Measurements from ENCODE around the gene FKBP8.
A peak's percentile ranks its signal among the peaks of the same experiment; 100 is the strongest.

The FKBP8 gene

GRCh38 chr19:18507727-18508440, 35.5 kb downstream of the FKBP8 start:
- Histone ChIP-seq H3K23ac (ENCODE audit: low read depth, low read length, poor library complexity) (no peak overlapping the region), H3K4me2 (ENCODE audit: insufficient read depth, low read length, poor library complexity, severe bottlenecking) (no peak overlapping the region), H3K18ac (ENCODE audit: low read length) (no peak overlapping the region), H3K79me1 (ENCODE audit: low read depth, low read length) (peaks cover 15% of the 10 kb centered on the region), H2BK15ac (ENCODE audit: low read length) (no peak overlapping the region), H3K27me3 (ENCODE audit: control insufficient read depth in 3 of 3, insufficient read depth in 3 of 3, low read depth in 1 of 3, low read length in 3 of 3) (no peaks in the 10 kb centered on the region), H3K9ac (ENCODE audit: low read depth, low read length, poor library complexity) (no peak overlapping the region), H2AFZ (ENCODE audit: low read length) (no peak overlapping the region), H3K4ac (ENCODE audit: low read length) (no peak overlapping the region), H3K36me3 (replicated peaks in 1 of 2; ENCODE audit: control insufficient read depth in 2 of 2, insufficient read depth in 2 of 2, low read length in 2 of 2) (no peaks in the 10 kb centered on the region), H2AK5ac (ENCODE audit: low read depth, low read length) (no peak overlapping the region), H4K91ac (ENCODE audit: low read depth, low read length, poor library complexity) (no peak overlapping the region), H4K8ac (ENCODE audit: low read depth, low read length) (no peak overlapping the region), H2BK5ac (ENCODE audit: low read length) (no peak overlapping the region), H3K4me1 (ENCODE audit: control insufficient read depth in 2 of 2, insufficient read depth in 1 of 2, low read depth in 1 of 2, low read length in 2 of 2) (peaks cover 0 to 4% of the 10 kb centered on the region in 2 donors), H3K4me3 (ENCODE audit: low read length in 2 of 2) (no peak overlapping the region), H3K14ac (ENCODE audit: low read length) (no peak overlapping the region), H2BK120ac (ENCODE audit: low read depth, low read length) (no peak overlapping the region), H2BK12ac (ENCODE audit: low read length) (no peak overlapping the region), H3K9me3 (replicated peaks in 1 of 2; ENCODE audit: control insufficient read depth in 2 of 2, insufficient read depth in 1 of 2, low read depth in 1 of 2, low read length in 2 of 2) (no peaks in the 10 kb centered on the region), H3K27ac (replicated peaks; ENCODE audit: low read length) (no peak overlapping the region)
- no CpG with 5 or more reads among the region's 11 CpGs for WGBS, 2 donors (ENCODE audit: extremely low coverage in 2 of 2, insufficient read length in 2 of 2, insufficient replicate concordance in 1 of 2)
- no peak for DNase-seq (ENCODE audit: low spot score)

GRCh38 chr19:18507021-18507726, 36.2 kb downstream of the FKBP8 start:
- Histone ChIP-seq H3K9ac (ENCODE audit: low read depth, low read length, poor library complexity) (peak overlapping the region; percentile 54), H3K4me2 (ENCODE audit: insufficient read depth, low read length, poor library complexity, severe bottlenecking) (no peak overlapping the region), H3K4me3 (ENCODE audit: low read length in 2 of 2) (no peak overlapping the region), H3K4me1 (ENCODE audit: control insufficient read depth in 2 of 2, insufficient read depth in 1 of 2, low read depth in 1 of 2, low read length in 2 of 2) (peaks cover 0 to 4% of the 10 kb centered on the region in 2 donors), H3K9me3 (replicated peaks in 1 of 2; ENCODE audit: control insufficient read depth in 2 of 2, insufficient read depth in 1 of 2, low read depth in 1 of 2, low read length in 2 of 2) (no peaks in the 10 kb centered on the region), H3K18ac (ENCODE audit: low read length) (no peak overlapping the region), H3K79me1 (ENCODE audit: low read depth, low read length) (peaks cover 15% of the 10 kb centered on the region), H4K8ac (ENCODE audit: low read depth, low read length) (no peak overlapping the region), H3K36me3 (replicated peaks in 1 of 2; ENCODE audit: control insufficient read depth in 2 of 2, insufficient read depth in 2 of 2, low read length in 2 of 2) (no peaks in the 10 kb centered on the region), H2BK15ac (ENCODE audit: low read length) (no peak overlapping the region), H4K91ac (ENCODE audit: low read depth, low read length, poor library complexity) (no peak overlapping the region), H2AFZ (ENCODE audit: low read length) (no peak overlapping the region), H3K23ac (ENCODE audit: low read depth, low read length, poor library complexity) (peak overlapping the region; percentile 86), H2BK12ac (ENCODE audit: low read length) (no peak overlapping the region), H2BK120ac (ENCODE audit: low read depth, low read length) (no peak overlapping the region), H2AK5ac (ENCODE audit: low read depth, low read length) (no peak overlapping the region), H3K14ac (ENCODE audit: low read length) (no peak overlapping the region), H2BK5ac (ENCODE audit: low read length) (no peak overlapping the region), H3K4ac (ENCODE audit: low read length) (no peak overlapping the region), H3K27ac (replicated peaks; ENCODE audit: low read length) (no peak overlapping the region), H3K27me3 (ENCODE audit: control insufficient read depth in 3 of 3, insufficient read depth in 3 of 3, low read depth in 1 of 3, low read length in 3 of 3) (no peaks in the 10 kb centered on the region)
- DNase-seq (ENCODE audit: low spot score), result no peak
- WGBS, 2 donors (ENCODE audit: extremely low coverage in 2 of 2, insufficient read length in 2 of 2, insufficient replicate concordance in 1 of 2), result no CpG with 5 or more reads among the region's 9 CpGs

- no peak overlapping the region for H3K27ac ChIP-seq (replicated peaks; ENCODE audit: low read length)
- peak overlapping the region; percentile 15 for H3K9ac ChIP-seq (ENCODE audit: low read depth, low read length, poor library complexity)
- H2BK120ac ChIP-seq (ENCODE audit: low read depth, low read length), result no peak overlapping the region
- H3K36me3 ChIP-seq (replicated peaks in 1 of 2; ENCODE audit: control insufficient read depth in 2 of 2, insufficient read depth in 2 of 2, low read length in 2 of 2), result no peaks in the 10 kb centered on the region
- no peak overlapping the region for H2AFZ ChIP-seq (ENCODE audit: low read length)
- no CpG with 5 or more reads among the region's 19 CpGs for WGBS, 2 donors (ENCODE audit: extremely low coverage in 2 of 2, insufficient read length in 2 of 2, insufficient replicate concordance in 1 of 2)
- H3K79me1 ChIP-seq (ENCODE audit: low read depth, low read length), result peaks cover 19% of the 10 kb centered on the region
- H3K18ac ChIP-seq (ENCODE audit: low read length), result no peak overlapping the region
- H3K9me3 ChIP-seq (replicated peaks in 1 of 2; ENCODE audit: control insufficient read depth in 2 of 2, insufficient read depth in 1 of 2, low read depth in 1 of 2, low read length in 2 of 2), result no peaks in the 10 kb centered on the region
- peak overlapping the region; percentile 87 for H3K4ac ChIP-seq (ENCODE audit: low read length)
- H3K4me1 ChIP-seq (ENCODE audit: control insufficient read depth in 2 of 2, insufficient read depth in 1 of 2, low read depth in 1 of 2, low read length in 2 of 2), result peaks cover 0 to 4% of the 10 kb centered on the region in 2 donors
- no peak overlapping the region for H4K8ac ChIP-seq (ENCODE audit: low read depth, low read length)
- peak overlapping the region; percentile 86 for H3K23ac ChIP-seq (ENCODE audit: low read depth, low read length, poor library complexity)
- H3K27me3 ChIP-seq (ENCODE audit: control insufficient read depth in 3 of 3, insufficient read depth in 3 of 3, low read depth in 1 of 3, low read length in 3 of 3), result no peaks in the 10 kb centered on the region
- H3K4me3 ChIP-seq (ENCODE audit: low read length in 2 of 2), result no peak overlapping the region
- H2BK15ac ChIP-seq (ENCODE audit: low read length), result no peak overlapping the region
- no peak for DNase-seq (ENCODE audit: low spot score)
- H4K91ac ChIP-seq (ENCODE audit: low read depth, low read length, poor library complexity), result no peak overlapping the region
- no peak overlapping the region for H3K4me2 ChIP-seq (ENCODE audit: insufficient read depth, low read length, poor library complexity, severe bottlenecking)
- H2BK5ac ChIP-seq (ENCODE audit: low read length), result no peak overlapping the region
- no peak overlapping the region for H2BK12ac ChIP-seq (ENCODE audit: low read length)
- H2AK5ac ChIP-seq (ENCODE audit: low read depth, low read length), result peak overlapping the region; percentile 1
- H3K14ac ChIP-seq (ENCODE audit: low read length), result no peak overlapping the region
These were observed 37.1 kb downstream of the FKBP8 start for GRCh38 chr19:18506101-18506930.
